HG03060 (cell line): Measurements from ENCODE around the gene TSLP.

ENCODE experiments used
- ATAC-seq: cut with Tn5 transposase; IDR thresholded peaks from one replicate; pipeline ENCODE4 v1.9.1; 2021; ENCODE audit warnings: low read depth, moderate number of reproducible peaks; ENCODE audit not compliant: unreplicated experiment

TSLP gene

DNA sequence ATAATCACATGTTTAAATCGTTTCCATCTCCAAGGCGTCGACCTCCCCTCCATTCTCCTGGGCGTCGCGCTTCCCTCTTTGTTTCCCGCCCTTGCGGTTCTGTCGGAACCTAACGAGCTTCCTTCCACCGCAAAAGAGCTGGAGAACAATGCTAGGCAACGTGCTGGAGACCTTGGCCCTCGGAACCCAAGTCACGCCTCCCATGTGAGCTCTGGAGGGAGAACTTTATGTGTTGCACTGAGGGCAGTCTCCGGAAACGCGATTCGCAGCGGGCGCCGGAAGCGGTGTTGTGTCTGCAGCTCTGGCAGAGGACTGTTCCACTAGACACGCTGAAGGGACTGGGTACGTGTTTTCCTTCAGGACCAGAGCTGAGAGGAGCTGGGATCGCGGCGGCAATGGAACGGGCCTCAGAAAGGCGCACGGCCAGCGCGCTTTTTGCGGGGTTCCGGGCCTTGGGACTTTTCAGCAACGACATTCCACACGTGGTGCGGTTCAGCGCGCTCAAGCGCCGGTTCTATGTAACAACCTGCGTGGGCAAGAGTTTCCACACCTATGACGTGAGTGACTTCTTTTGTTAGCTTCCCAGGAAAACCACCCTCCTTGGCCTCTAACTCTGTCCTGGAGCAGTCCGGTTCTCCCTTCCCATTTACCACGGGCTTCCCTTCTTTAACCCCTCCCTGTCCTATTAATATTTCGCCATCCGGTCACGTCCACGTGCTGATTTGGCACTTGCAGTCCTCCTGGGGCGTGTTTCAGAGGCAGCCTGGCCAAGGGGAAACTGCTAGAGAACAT lies 20.7 kb downstream of the TSLP start, which contains the start of gene WDR36:
Gene WDR36, plus strand, starts transcription at position 287 of the 792 bp plus-strand sequence. Its CDS starts 109 bp downstream, at position 396.
- ATAC-seq, result peak; percentile 83

DNA sequence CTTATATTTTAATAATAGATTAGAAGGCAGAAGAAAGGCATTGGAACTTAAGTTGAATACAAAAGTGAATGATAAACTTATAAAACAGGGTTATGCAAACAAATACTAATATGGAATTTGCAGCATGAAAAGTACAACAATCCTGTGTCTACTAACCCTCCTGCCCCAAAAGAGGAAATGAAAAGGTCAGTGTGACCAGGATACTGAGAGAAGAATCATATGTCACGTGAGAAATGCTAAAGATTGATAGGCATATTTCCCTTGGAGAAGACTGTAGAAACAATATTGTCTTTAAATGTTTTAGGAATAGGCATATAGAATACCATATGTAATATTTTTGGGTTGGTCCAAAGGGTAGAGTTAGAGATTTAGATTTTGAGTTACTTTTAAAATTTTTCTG lies 24.5 kb downstream of the TSLP start:
- no peak for ATAC-seq

DNA sequence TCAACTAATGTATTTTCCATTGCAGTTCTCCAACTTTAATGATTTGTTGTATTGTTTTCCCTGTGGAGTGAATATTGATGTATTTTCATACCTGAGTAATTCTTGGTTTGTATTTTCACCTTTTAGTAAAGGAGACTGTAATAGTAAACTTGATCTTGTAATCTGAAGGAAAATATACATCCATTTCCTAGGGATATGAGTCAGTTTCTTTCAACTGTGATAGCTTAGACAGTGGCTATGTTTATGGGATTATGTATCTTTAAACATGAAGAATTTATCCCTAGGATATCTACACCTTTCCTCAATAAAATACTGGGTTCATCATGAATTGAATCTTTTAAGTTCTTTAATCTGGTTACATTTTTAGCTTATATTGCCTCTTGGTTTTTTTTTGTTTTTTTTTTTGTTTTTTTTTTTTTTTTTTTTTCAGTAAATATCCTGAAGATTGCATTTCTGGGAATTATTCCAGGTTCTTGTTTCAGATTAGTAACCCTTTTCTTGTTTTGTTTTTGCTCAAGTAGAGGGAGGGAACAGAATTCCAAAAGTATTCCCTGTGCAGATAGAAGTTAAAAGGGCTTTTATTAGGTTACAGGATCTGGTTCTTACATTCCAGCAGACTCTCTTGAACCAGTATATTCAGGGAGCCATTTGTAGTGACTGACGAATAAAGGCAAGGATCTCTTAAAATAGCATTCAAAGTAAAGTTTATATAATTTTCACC lies 27.7 kb downstream of the TSLP start:
- no peak for ATAC-seq

DNA sequence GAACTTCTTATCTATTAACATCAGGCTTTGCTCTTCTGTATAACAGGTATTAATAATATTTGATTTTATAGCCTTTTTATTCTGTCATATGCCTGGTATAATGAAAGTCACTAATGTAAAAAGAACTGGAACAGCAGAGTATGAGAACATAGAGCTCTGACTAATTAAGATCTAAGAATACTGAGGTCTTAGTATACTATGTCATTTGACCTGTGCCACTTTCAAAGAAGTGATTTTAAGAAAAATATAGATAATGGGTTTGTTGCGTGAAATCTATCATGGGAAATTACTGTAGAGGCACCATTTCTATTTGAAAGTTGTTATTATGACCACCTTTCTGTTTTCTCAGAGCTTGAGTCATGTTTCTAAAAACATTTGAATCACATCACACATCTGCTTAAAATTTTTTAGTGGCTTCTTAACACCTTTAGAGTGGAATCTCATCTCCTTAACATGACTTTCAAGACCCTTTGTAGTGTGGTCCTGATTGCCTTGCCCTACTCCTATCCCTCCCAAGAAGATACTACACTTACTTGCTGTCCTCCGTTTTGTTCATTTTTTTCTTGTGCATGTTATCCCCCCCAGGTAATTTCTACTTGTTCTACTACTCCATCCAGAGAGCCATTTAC lies 34.9 kb downstream of the TSLP start:
- no peak for ATAC-seq

DNA sequence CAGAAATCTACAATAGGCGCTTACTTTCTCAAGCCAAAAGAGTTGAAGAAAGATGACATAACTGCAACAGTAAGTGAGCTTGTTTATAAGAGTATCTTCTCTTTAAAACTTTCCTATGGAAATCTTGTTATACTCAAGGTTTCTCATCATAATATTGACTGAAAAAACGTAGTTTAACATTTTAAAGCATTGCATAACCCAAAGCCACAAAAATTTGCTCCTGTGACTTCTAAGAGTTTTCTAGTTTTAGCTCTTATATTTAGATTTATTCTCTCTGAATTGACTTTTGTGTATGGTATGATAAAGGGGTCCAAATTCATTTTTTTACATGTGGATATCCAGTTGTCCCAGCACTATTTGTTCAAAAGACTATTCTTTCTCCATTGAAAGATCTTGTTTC lies 35.9 kb downstream of the TSLP start:
- no peak for ATAC-seq

DNA sequence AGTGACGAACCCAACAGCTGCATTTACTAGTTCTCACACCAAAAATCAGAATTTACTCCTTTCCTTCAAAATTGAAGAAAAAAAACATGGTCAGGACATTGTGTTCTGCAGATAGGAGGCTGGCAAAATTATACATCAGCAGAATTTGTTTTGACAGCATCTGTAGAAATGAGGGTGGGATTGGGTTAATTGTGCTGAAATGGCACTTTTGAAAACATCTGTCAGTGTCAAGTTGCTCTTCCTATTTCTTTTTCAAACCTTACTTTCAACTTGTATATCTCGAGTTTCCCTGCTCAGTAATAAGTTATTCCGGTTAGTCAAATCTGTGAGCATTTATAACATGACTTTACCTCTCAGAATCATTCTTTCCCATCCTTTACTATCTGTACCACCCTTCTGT lies 40.4 kb downstream of the TSLP start:
- no peak for ATAC-seq

DNA sequence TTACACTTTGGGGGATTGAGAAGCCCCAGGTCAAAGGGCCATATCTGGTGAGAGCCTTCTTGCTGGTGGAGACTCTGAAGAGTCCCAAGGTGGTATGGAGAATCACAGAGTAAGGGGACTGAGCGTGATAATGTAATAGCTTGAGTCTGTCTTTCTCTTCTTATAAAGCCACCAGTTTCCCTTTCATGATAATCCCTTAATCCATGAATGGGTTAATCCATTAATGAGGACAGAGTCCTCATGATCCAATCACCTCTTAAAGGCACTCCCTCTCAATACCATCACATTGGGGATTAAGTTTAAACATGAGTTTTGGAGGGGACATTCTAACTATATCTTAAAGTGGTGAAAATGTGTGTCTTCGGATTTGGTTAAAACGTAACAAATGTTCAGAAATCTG lies 42.2 kb downstream of the TSLP start:
- ATAC-seq, result no peak

DNA sequence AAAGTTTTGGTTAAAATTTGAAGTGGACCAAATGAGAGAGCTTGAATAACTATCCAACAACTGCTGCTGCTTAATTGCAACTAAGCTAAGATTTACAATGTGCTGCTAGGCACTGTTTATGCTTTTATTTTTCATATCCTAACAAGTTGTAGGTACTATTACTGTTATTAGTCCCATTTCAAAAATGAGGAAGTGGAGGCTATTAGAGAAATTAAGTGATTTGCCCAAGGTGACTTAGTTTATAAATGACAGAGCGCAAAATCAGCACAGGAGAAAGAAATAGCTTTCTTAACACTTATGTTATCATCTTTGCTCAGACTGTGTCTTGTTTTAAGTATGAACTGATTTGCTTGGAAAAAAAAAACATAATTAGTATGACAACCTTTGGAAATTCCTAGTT lies 43.7 kb downstream of the TSLP start:
- ATAC-seq, result no peak

DNA sequence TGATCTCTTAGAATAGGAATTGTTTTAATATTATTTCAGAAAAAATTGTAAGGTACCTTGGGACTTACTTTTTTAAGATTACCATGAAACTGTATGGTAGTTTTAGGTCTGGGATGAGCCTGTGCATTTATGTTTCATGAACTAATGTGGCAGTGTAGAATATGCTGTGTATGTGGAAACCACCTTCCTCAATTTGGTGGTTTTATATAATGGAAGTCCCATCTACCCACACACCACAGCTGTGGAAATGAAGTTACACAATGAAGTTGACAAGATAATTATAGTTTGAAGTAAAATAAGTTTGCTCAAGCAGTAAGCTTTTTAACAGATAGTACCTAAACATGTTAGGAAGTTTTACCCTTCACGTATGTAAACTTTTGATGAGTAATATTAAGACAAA lies 45.0 kb downstream of the TSLP start:
- no peak for ATAC-seq

DNA sequence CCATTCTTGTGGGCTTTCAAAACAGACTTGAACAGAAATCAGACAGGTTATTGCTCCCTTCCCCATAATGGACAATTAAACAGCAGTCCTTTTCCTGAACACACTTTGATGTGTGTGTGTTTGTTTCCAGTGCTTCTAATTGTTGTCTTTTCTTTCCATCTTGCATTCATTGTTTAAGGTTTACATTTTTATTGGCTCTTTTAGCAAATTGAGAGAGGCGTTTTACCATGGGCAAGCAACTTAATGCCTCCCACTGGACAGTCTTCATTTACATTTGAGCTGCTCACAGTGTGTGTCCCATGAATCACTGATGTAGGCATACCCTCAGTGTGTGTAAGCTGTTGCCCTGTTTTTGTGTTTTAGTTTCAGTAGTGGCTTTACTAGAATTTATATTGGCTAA lies 45.6 kb downstream of the TSLP start:
- ATAC-seq, result no peak

DNA sequence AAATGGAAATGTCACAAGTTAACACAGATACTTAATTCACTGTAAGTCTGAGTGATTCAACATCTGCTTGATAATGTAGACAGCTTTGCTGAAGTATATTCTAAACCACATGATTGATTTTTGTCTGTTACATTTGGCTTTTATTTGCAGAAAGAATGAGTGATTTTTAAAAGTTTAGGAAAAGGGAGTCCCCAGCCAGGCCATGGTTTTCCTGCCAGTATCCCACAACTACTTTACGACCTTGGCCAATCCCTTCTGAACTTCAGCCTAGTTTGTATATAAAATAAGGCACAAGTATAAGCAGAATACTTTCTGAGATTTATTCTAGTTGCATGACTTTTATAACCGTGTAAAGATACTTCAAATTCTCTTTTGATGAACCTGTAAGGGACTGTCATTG lies 47.7 kb downstream of the TSLP start:
- no peak for ATAC-seq

DNA sequence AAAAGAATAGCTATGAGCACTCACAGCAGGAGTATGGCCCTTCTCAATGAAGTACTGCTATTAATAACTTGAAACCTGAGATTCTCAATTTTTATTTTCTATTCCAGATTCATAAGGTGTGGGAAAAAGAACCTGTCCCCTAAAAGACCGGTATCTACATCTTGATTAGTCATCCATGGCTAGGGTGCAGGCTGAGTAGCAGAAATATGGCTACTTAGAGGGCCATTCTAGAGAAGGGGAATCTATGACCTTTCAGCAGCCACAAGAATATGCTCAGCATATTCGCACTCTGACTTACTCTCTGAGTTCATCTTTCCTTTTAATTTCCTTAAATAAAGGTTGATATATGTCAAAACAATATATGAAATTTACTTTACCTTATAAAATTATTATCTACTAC lies 48.3 kb downstream of the TSLP start:
- ATAC-seq, result no peak

DNA sequence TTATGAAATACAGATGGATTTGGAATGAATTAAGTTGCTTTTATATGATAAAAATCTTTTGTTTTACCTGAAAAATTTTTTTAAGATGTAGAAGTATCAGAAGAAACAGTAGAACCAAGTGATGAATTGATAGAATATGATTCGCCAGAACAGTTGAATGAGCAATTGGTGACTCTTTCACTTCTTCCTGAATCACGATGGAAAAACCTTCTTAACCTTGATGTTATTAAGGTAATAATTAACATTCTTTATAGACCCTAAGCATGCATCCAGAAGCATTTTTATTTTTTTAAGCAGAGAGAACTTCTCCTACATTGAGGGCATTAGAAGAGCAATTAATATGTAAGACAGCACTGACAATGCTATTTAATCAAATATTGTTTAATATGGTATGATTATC lies 49.4 kb downstream of the TSLP start:
- ATAC-seq, result no peak

DNA sequence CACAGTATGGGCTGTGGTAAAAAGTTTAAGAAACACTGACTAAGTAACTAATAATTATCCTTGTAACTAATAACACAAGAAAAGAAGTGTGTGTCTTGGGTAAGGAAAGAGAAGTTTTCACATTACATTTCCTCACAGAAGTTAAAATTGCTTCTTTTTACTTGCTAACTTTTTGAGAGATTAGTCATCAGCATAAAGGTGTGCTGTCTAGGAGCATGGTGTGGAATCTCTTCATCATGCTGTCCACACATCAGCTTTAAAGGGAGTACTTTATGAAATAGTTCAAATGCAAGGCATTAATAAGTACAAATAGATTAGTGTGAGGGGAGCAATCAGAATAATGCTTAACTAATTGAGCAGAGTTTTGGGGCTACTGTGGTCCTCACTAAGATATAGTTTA lies 50.4 kb downstream of the TSLP start:
- ATAC-seq, result no peak

DNA sequence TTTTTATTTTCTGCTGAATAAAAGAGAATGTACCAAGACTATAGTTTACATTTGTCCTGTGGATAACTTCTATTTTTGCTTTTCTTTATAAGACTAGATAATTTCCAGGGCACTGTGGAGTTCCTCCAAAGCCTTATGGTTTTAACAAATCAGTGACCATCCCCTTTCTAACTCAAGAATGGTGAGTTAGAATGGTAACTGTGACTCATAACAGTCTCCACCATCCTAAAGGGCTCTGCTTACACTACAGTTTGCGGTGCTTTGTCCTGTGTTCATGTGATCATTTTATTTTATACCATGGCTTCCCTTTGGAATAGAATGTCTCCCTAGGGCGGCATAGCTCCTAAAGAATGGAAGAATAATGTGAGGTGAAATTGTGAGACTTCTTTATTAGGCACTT lies 50.9 kb downstream of the TSLP start:
- ATAC-seq, result no peak

DNA sequence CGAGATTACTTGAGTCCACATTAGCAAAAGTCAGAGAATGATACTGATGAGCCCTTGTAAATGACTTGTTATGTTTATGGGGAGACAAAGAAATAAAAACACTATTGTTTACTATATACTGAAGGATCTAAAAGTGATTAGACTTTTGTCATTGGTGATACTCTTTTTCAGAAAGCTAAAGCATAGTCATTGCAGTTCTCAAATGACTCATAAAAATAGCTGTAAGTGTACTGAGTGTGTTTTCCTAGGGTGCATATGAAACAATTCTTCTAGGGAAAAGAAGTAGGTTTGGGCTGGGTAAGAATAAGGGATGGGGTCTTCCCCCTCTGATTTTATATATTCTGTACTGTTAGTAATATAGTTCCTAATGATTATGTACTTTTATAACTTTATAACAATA lies 53.3 kb downstream of the TSLP start:
- no peak for ATAC-seq

DNA sequence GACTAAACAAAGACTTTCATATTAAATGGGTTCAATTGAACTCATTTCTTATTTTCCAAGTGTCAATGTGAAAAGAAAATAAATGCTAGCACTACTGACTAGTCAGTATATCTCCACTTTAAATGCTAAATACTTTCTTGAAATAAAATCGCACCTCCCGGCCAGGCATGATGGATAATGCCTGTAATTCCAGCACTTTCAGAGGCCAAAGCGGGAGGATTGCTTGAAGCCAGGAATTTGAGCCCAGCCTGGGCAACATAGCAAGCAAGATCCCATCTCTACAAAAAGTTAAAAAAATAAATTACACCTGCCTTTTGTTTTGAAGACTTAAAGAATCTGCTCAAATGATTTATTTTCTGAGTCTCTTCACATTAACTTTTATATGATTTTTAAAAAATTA lies 55.4 kb downstream of the TSLP start:
- no peak for ATAC-seq
